HG02678 (cell line): ENCODE data around the gene PYGB.

Source experiments
- ATAC-seq: cut with Tn5 transposase; IDR thresholded peaks from one replicate; pipeline ENCODE4 v1.9.1; 2021; ENCODE audit warnings: mild to moderate bottlenecking, moderate library complexity; ENCODE audit not compliant: unreplicated experiment

The PYGB gene

DNA sequence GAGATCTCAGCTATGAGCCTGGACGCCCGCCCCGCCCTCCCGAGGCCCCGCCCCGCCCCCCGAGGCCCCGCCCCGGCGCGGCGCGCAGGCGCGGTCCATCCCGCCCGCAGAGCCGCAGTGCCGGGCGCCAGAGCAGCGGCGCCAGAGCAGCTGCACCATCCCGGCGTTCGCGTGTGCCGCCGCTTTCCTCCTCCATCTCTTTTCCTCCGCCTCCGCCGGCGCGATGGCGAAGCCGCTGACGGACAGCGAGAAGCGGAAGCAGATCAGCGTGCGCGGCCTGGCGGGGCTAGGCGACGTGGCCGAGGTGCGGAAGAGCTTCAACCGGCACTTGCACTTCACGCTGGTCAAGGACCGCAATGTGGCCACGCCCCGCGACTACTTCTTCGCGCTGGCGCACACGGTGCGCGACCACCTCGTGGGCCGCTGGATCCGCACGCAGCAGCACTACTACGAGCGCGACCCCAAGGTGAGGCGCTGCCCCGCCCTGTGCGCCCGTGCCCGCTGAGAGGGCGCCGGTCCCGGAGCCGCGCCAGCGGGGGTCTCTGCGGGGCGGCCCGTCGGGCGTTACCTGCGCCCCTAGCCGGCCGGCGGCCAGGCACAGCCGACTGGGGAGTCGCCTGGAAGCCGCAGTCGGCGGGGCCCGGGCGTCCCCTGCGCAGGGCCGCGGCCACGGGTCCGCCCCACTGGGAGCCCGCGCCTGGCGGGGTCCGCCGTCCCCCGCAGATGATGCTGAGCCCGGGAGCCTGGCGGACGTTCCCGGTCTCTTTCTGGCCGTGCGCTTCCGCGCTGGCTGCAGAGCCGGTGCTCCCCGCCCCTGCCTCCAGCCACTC lies at the start of gene PYGB:
PYGB (plus strand) TSS at position 130 of the 830 bp plus-strand sequence; CDS start at position 224, 94 bp downstream.
- peak; percentile 74 for ATAC-seq

DNA sequence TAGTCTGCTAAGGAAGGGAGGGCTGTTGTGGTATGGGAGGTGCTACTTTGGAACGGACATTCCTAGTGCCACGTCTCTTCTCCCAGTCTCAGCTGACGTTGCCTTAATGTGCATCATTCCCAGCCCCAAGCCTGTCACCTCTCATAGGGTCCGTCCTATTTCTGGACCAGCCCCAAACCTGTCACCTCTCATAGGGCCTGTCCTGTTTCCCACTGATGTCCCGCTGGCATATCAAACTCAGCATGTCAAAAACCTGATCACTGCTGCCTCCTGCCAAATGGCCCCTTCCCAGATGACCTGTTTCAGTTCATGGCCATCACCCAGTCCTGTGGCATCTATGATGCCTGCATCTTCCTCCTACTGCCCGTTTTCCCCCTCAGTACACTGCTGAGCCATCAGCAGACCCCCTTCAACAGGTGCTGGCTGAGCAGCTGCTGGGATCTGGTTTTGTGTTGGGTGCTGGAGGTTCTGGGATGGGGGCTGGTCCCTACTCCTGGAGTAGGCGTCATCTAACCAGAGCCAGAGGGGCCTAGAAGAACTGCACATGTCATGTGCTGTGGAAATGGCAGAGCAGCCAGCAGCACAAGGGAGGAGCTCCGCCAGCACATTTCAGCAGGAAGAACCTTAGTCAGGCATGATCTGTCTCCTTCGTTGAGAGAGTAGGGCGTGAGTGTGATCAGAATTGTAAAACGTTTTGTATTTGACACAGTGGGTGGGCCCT lies 49.1 kb upstream of the PYGB start:
- no peak for ATAC-seq

DNA sequence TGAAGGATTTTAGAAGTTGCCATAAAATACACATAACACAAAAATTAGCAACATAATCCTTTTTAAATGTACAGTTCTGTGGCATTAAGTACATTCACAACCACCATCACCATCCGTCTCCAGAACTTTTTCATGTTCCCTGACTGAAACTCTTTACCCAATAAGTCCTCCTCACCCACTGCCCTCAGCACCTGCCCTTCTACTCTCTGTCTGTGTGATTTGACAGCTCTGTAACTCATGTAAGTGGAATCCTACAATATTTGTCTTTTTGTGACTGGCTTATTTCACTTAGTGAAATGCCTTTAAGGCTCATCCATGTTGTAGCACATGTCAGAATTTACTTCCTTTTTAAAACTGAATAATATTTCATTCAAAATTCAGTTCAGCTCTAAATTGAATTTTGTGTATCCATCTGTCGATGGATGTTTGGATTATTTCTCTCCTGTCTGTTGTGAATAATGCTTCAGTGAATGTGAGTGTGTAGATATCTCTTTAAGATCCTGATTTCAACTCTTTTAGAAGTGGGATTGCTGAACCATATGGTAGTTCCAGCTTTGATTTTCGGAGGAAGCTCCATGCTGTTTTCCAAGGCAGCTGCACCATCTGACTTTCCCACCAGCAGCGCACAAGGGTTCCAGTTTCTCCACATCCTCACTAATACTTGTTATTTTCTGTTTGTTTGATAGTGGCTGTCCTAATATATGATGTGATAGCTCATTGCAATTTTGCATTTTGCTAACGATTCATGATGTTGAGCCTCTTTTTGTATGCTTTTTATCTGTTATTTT lies 48.2 kb upstream of the PYGB start:
- ATAC-seq = no peak

DNA sequence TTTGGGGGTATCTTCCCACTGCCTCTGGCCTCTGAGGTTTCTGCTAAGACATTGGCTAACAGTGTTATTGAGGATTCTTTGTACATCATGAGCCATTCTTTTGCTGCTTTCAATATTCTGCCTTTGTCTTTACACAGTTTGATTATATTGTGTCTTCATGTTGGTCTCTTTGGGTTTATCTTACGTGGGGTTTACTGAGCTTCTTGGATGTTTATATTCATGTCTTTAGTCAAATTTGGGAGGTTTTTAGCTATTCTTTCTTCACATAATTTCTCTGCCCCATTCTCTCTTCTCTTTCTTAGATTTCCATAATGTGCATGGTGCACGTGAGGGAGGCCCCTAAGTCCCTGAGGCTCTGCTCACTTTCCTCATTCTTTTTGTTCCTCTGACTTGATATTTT lies 44.8 kb upstream of the PYGB start:
- ATAC-seq = no peak

DNA sequence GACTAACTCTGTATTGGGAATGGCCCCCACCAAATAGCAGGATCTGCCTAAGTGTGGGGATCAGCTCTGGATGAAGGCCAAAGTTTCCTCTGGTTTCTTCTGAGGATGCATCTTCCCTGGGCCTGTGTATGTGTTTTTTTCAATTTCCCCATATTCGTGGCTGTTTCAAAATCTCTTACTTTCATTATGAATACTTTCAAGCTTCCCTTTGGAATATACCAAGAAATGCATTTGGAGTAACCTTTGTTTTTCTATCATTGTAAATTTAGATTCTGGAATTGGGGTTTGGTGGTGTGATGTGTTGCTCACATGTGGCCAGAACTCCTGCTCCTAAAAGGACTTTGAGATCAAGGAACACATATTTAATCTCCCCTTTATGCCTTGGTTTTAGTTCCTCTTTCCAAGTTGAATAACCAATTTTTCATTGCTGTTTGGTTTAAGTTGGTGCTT lies 44.0 kb upstream of the PYGB start:
- no peak for ATAC-seq

DNA sequence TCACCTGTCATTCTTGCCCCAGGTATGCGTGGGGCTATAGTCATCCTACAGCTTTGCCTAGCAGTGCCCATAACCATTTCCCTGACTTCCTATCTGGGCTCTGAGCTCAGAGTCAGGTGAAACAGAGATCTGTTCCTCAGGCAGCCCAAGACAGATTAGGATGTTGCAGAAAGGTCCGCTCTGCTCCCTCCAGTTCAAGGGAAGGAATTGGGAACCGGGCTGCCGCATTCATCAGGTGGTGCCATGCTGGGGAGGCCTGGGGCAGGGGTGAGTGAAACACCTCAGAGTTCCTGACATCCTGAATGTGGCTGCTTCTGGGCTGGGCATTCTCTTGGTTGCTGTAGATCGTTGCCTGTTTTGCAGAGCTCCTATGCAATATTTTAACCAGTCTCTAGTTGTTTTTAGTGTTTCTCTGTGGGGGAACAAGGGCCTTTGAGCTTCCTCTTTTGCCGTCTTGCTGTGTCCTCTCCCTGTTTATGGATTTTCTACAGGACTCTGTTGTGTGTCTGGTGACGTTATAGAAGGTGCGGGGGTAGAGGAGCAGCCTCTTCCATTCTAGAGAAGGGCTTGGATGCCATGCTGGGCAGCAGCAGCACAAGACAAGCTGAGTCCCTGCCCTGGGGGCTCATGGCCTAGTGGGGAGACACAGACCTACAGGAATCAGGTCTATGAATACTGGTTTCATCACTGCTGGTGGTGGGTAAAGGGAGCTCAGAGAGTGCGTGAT lies 43.2 kb upstream of the PYGB start:
- no peak for ATAC-seq

DNA sequence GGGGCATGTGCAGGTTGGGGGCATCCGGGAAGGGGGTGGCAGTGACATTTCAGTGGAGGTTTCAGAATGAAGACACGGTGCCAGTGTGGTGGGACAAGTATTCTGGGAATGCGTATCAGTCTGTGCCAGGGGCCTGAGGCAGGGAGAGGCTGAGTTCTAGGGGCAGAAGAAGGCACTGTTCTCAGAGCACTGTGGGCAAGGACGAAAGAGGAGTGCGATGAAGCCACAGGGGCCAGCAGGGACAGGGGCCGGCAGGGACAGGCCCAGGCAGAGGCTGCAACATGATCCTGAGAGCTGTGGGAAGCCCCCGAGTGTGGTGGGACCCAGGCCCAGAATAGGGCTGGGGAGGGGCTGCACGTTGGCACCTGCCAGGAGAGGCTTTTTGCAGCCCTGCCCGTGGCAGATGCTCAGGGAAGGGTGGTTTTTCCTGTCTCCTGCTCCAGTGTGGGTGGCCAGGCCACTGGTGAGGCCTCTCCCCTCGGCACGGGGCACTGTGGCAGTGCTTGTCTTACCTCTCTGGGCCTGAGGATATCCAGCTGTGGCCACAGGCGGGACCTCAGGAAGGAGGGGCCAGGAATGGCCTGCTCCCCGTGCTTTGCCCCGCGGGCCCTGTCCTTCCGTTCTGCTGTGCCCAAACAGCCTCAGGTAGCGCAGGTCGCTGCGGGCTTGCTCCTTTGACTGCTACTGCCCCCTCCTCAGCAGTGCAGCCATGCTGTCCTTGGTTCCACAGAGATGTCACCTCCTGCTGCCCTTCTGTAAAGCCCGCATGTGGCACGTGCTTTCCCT lies 42.4 kb upstream of the PYGB start:
- no peak for ATAC-seq

DNA sequence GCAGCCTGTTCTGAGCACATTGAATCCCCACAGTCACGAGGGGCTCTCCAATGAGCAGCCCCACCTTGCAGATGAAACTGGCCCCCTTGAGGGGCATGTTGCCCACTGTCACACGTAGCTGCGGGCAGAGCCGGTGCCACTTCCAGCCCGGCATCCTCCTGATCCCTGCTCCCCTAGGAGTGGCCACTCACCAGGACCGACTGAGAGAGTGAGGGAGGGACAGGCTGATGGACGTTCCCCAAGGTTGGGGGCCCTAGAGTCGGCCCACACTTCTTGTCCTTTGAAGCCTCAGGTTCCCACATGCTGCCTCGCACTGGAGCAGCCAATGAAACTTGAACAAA lies 41.9 kb upstream of the PYGB start:
- ATAC-seq = no peak

DNA sequence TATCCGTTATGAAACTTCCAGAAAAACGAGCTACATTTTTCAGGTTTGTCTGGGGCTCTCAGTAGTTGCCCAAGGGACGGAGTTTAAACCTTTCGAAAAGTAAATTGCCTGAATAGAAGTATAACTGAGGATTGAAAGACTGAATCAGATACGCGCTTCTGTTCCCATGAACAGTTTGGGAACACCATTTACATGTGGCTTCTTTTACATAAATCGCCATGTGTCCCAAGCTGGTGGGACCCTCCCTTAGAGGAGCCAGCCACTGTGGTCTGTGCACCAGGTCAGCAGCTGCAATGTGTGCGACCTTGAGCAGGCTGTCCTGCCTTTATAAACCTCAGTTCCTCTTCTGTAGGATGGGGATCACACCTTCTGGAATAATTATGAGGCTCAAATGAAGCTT lies 41.3 kb upstream of the PYGB start:
- no peak for ATAC-seq

DNA sequence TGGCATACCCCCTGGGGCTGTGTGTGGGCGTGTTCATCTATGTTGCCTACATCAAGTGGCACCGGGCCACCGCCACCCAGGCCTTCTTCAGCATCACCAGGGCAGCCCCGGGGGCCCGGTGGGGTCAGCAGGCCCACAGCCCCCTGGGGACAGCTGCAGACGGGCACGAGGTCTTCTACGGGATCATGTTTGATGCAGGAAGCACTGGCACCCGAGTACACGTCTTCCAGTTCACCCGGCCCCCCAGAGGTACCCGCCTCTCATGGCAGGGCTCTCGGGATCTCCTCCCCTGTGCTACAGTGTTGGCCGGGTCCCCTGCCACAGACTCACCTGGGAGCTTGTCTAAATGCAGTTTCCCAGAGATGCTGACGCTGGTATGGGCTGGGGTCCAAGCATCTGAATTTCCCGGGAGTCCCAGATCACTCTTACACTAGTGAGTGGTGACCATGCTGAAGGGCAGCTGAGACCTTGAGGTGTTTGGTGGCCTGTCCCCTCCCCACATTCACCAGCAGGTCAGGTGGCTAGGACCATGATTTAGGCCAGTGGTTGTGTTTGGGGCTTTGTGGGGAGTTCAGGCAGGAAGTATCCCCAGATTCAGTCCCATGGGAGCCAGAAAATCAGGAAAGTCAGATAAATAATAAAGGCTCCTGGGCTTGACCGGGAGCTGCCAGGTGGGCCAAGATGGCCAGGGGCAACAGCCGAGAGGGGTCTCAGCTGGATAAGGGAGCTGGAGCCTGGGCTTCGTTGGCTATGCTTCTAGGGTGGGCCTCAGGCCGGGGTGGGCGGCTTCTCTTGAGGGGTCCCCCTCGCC lies 40.5 kb upstream of the PYGB start:
- no peak for ATAC-seq

DNA sequence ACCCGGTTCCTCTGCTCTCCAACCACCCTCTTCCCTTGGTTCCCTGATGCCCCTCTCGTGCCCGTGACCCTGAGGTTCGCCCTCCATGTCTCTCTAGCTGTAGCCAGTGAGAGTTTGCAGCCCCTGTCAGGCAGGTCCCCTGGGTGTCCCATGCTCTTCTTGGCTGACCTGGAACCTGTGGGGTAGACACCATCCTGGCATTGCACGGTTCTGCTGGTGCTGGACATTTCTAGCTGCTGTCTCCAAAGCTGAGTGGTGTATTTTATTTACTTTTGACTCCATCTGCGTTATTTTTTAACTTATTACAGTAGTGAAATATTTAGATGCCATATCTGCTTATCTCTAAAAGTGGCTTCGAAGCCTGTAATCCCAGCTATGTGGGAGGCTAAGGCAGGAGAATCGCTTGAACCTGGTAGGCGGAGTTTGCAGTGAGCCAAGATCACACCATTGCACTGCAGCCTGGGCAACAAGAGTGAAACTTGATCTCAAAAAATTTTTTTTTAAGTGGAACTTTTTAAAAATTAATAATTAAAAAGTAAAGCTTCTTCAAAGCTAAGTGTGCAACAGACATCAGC lies 39.8 kb upstream of the PYGB start:
- ATAC-seq = no peak

DNA sequence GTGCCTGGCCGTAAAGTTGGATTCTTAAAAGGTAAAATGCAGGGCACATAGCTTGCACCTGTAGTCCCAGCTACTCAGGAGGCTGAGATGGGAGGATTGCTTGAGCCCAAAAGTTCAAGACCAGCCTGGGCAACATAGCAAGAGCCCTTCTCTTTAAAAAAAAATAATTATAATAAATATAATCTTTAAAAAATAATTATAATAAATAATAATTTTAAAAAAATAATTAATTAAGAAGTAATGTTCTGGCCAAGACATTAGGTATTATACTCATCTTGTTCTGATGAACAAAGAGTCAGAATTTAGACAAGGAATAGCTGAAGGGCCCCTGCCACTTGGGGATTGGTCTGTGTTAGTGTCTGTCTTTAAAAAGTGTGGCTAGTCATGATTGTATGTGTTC lies 38.5 kb upstream of the PYGB start:
- ATAC-seq = no peak

DNA sequence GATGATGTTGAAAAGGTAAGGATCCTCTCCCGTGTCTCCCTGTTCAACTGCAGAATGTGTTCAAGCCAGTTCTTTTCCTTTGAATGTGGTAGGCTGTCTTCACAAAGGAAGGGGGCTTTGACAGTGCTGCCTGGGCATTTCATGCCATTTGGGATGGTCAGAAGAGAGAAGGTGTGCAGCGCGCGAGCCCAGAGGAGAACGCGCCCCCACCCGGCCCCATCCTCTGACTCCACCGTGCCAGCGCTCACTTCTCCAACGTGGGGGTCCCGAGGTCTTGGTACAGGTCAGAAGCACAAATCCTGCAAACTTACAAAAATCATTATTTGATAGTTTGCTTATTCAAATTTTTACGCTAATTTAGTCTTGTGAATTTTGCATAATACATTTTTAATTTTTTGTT lies 38.0 kb upstream of the PYGB start:
- no peak for ATAC-seq

DNA sequence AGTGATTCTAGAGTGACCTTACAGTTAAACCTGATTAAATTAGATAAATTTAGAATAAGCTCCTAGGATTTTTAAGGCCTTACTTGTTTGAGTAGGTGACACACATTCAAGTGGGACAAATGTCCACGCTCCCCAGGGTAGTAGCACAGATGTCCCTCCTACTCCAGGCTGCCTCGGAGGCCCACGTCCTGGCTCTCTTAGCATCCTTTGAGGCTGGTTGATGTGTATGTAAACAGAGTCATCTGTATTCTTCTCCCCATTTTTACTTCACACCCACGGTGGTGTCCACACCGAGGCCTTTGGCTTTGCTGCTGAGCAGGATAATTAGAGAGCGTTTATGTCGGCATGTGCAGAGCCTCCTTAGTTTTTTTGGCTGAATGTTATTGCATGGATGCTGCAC lies 36.6 kb upstream of the PYGB start:
- ATAC-seq = no peak

DNA sequence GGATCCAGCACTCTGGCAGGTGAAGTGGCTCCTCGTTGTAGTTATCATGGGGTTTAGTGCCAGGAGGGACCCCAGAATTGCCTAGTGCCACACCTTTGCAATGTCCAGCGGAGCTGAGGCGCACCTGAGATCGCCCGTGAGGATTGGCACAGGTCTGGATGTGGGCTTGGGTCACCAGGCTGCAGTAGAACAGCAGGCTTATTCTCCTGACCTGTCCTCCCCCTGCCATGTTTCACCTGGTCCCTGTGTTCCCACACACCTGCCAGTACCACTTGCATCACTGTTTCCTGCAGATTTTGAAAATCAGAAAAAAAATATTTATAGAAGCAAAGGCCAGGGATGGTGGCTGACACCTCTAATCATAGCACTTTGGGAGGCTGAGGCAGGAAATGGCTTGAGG lies 35.6 kb upstream of the PYGB start:
- ATAC-seq = no peak

DNA sequence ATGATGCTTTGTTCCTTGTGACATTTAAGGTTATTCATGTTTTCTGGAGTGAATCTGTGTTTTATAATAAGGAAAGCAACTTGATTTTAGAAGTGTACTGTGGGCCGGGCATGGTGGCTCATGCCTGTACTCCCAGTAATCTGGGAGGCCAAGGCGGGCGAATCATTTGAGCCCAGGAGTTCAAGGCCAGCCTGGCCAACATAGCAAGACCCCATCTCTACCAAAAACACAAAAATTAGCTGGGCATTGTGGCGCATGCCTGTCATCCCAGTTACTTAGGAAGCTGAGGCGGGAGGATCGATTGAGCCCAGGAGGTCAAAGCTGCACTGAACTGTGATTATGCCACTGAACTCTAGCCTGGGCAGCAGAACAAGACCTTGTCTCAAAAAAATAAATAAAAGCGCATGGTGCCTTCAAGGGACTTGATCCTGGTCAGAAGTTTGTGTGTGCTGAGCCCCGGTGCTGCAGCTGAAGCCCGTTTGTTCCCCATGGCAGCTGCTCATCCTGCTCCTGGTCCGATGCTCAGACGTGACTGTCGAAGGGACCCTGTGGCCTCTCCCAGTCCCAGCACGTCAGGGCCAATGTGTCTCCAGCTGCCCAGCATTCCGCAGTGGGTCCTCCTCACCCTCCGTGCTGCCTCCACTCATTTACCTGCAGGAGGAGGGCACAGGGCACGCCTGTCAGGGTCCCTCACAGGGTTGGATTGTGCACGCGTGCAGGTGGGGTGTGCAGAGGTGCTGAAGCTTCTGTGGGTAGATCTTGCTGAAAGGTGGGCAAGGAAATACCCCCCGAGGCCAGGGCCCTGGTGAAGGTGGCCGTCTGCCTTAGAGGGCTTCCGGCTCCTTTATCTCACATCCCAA lies 34.1 kb upstream of the PYGB start:
- no peak for ATAC-seq

DNA sequence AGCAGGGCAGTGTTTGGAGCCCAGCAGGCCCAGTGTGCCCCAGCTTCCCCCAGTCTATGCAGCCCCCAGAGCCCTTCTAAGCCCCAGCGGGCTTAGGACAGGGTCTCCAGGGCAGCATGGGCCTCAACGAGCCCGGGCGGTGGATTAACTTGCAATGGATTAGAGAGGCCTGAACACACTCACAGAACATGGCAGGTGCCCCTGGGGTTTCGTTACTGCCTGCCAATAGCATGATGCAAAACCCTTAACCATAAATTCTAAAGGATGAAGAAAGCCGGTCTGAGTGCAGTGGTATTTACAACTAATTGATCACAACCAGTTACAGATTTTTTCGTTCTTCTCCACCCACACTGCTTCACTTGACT lies 33.5 kb upstream of the PYGB start:
- ATAC-seq = no peak

DNA sequence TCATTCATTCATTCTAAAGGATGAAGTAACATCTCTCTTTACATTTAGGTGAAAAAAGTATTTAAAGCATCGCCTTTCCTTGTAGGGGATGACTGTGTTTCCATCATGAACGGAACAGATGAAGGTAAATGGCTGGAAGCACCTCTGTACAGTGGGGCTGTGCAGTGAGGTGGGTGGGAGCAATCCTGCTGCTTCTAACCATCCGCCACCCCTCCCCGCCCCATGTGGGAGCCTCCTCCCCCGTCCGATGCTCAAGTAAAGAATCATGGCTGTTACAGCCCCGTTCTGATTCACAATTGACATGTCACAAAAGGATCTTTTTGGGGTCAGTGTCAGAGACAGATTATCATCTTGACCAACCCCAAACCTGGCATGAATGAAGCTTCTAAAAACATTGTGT lies 33.1 kb upstream of the PYGB start:
- no peak for ATAC-seq
